ENCODE data around the gene DSE.
"Not testable (repeated sequence)": the region's sequence is repeated elsewhere in the genome, so short reads cannot be mapped to it uniquely, and the experiment has no call there.

DSE gene

GRCh38 chr6:116370760-116371119 is at the start of gene DSE:
Gene DSE (plus strand): TSS chr6:116370947. CDS start chr6:116399251, 28,304 bp downstream.
- peak; percentile 81 for DNase-seq

- DNase-seq, result not testable (repeated sequence)
Measured at GRCh38 chr6:116321933-116322332, 48.8 kb upstream of the DSE start.

- no peak for DNase-seq
Measured at GRCh38 chr6:116323863-116324262, 46.9 kb upstream of the DSE start.

GRCh38 chr6:116325634-116326132 is 45.1 kb upstream of the DSE start:
- DNase-seq, result not testable (repeated sequence)

GRCh38 chr6:116326181-116326671 is 44.5 kb upstream of the DSE start:
- no peak for DNase-seq

- DNase-seq, result no peak
Measured at GRCh38 chr6:116326996-116327395, 43.8 kb upstream of the DSE start.

- DNase-seq, result peak; percentile 38
Measured at GRCh38 chr6:116327803-116328527, 42.8 kb upstream of the DSE start.

- no peak for DNase-seq
Measured at GRCh38 chr6:116328528-116328903, 42.2 kb upstream of the DSE start.

- DNase-seq, result no peak
Measured at GRCh38 chr6:116329156-116329555, 41.6 kb upstream of the DSE start.

GRCh38 chr6:116330511-116330910 is 40.2 kb upstream of the DSE start:
- no peak for DNase-seq

GRCh38 chr6:116332096-116332495 is 38.7 kb upstream of the DSE start:
- no peak for DNase-seq

GRCh38 chr6:116334638-116335409 is 35.9 kb upstream of the DSE start:
- peak; percentile 16 for DNase-seq

- DNase-seq, result no peak
Measured at GRCh38 chr6:116335612-116336215, 35.0 kb upstream of the DSE start.

- no peak for DNase-seq
Measured at GRCh38 chr6:116338943-116339342, 31.8 kb upstream of the DSE start.

- not testable (repeated sequence) for DNase-seq
Measured at GRCh38 chr6:116340625-116341024, 30.1 kb upstream of the DSE start.

GRCh38 chr6:116349216-116349615 is 21.5 kb upstream of the DSE start:
- no peak for DNase-seq

- DNase-seq, result no peak
Measured at GRCh38 chr6:116351101-116351500, 19.6 kb upstream of the DSE start.

GRCh38 chr6:116352515-116353471 is 18.0 kb upstream of the DSE start:
- DNase-seq, result peak; percentile 41

GRCh38 chr6:116354236-116354635 is 16.5 kb upstream of the DSE start:
- DNase-seq, result peak; percentile 72

GRCh38 chr6:116355796-116356195 is 15.0 kb upstream of the DSE start:
- DNase-seq, result peak; percentile 61

- DNase-seq, result peak; percentile 43
Measured at GRCh38 chr6:116359131-116359530, 11.6 kb upstream of the DSE start.

- DNase-seq, result no peak
Measured at GRCh38 chr6:116359835-116360234, 10.9 kb upstream of the DSE start.

Data from inflammatory macrophage treated with lipopolysaccharide for 4 hours (primary cell).